C4-2B (cell line): ENCODE results near the gene SLC24A3.

Source experiments
- H3K27ac ChIP-seq: fragments of 450-650 bp; 2 replicates; pipeline ENCODE4 v1.5.1; 2017
- CTCF ChIP-seq: fragments of 450-650 bp; conservative IDR thresholded peaks from 2 replicates; pipeline ENCODE4 v1.5.1; 2017; ENCODE audit warnings: mild to moderate bottlenecking
- ZFX ChIP-seq: fragments of 450-650 bp; IDR thresholded peaks from 2 replicates; pipeline ENCODE4 v1.6.1; 2017

Gene SLC24A3

GRCh38 chr20:19212469-19212815 is at the start of gene SLC24A3:
Gene SLC24A3, plus strand, starts transcription at chr20:19212642.
- TF ChIP-seq CTCF (no peak), ZFX (no peak)
- no peak within 1 kb of the TSS for H3K27ac ChIP-seq

- H3K27ac ChIP-seq = no peak overlapping the region
- no peak for TF ChIP-seq CTCF
- TF ChIP-seq ZFX = no peak
Measured at GRCh38 chr20:19170148-19170547, 42.3 kb upstream of the SLC24A3 start.

- H3K27ac ChIP-seq = no peak overlapping the region
- TF ChIP-seq ZFX (no peak), CTCF (no peak)
Measured at GRCh38 chr20:19172637-19173036, 39.8 kb upstream of the SLC24A3 start.

GRCh38 chr20:19176470-19177052 is 35.9 kb upstream of the SLC24A3 start:
- H3K27ac ChIP-seq = no peak overlapping the region
- no peak for TF ChIP-seq ZFX
- TF ChIP-seq CTCF = no peak

- no peak overlapping the region for H3K27ac ChIP-seq
- TF ChIP-seq CTCF (no peak), ZFX (no peak)
Measured at GRCh38 chr20:19181552-19181951, 30.9 kb upstream of the SLC24A3 start.

GRCh38 chr20:19185083-19185482 is 27.4 kb upstream of the SLC24A3 start:
- TF ChIP-seq ZFX (no peak), CTCF (peak; percentile 21)
- H3K27ac ChIP-seq = no peak overlapping the region

- H3K27ac ChIP-seq = no peak overlapping the region
- no peak for TF ChIP-seq ZFX
- TF ChIP-seq CTCF = no peak
Measured at GRCh38 chr20:19193349-19193748, 19.1 kb upstream of the SLC24A3 start.
